Vagina (tissue), 2 donors: ENCODE results near the gene CERK.

ENCODE experiments used
- CTCF ChIP-seq, 3 experiments: fragments of 450-650 bp in 2 of 3; fragments of 200-600 bp in 1 of 3; sonication (generic) in 1 of 3; IDR thresholded peaks; one replicate each; pipeline ENCODE4 v1.5.1; 2017 to 2019; ENCODE audit warnings: antibody characterized with exemption in 3 of 3, mild to moderate bottlenecking in 2 of 3, moderate library complexity in 2 of 3
- POLR2A ChIP-seq, 2 donors: fragments of 450-650 bp; IDR thresholded peaks; one replicate each; pipeline ENCODE4 v1.6.1; 2017; ENCODE audit warnings: antibody characterized with exemption in 2 of 2, mild to moderate bottlenecking in 2 of 2, moderate library complexity in 2 of 2
- POLR2AphosphoS5 ChIP-seq, 2 donors: sonication (generic); formaldehyde crosslinking; IDR thresholded peaks; one replicate each; pipeline ENCODE4 v1.9.0; 2017; ENCODE audit warnings: antibody characterized with exemption in 2 of 2, mild to moderate bottlenecking in 2 of 2, low read depth in 1 of 2; ENCODE audit not compliant: insufficient read depth in 1 of 2

DNA sequence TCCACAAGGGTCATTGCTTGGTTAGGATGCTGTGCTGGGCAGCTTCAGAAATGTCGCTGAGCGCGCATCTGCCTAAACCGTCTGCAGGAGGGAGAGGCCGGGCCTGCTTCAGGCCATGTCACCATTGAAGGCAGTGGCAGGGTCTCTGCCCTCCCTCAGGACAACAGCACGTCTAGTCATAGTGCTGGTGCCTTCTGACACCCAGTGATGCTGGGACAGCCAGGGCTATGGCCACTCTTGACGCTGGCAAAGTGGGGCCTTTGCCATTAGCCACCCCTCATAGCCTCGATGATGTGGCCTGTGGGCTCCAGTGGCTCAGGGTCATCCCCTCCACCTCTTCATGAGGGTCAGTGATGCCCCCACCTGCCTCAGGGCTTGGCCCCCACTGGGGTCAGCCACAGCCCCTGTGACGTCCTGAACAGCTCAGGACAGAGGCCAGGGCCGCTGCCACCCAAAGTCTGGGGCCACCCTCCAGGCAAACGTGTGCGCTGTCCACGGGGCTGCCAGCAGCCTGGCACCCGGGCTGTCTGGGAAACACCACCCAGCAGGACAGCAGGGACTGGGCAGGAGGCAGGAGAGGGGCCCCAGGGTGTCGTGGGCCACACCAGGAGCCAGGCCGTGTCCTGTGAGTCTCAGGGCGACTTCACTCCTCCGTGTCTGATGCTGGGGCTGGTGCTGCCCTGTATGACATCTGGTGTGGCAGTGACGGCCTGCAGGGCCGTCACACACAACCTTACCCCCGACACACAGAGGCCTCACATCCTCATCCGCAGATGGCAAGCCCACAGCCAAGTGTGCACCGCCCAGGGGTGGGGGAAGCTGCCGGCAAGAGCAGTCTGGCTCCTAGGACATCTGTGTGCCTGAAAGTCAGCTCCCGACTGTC is 42.5 kb downstream of the CERK start:
- TF ChIP-seq CTCF (IDR thresholded peaks at IDR 0.05) (no peak), POLR2A (IDR thresholded peaks at IDR 0.05) (no peak), POLR2AphosphoS5 (IDR thresholded peaks at IDR 0.05; ENCODE audit: insufficient read depth in 1 of 2, low read depth in 1 of 2) (no peak)
